Ammon's horn (tissue), 1 donor: ENCODE data around the gene EXOSC10.
"Not testable (repeated sequence)": the region's sequence is repeated elsewhere in the genome, so short reads cannot be mapped to it uniquely, and the experiment has no call there.

ENCODE experiments used
- DNase-seq: peaks from one replicate; pipeline ENCODE4 v3.0.0-alpha.2; 2016; ENCODE audit warnings: low spot score

EXOSC10 gene

DNA sequence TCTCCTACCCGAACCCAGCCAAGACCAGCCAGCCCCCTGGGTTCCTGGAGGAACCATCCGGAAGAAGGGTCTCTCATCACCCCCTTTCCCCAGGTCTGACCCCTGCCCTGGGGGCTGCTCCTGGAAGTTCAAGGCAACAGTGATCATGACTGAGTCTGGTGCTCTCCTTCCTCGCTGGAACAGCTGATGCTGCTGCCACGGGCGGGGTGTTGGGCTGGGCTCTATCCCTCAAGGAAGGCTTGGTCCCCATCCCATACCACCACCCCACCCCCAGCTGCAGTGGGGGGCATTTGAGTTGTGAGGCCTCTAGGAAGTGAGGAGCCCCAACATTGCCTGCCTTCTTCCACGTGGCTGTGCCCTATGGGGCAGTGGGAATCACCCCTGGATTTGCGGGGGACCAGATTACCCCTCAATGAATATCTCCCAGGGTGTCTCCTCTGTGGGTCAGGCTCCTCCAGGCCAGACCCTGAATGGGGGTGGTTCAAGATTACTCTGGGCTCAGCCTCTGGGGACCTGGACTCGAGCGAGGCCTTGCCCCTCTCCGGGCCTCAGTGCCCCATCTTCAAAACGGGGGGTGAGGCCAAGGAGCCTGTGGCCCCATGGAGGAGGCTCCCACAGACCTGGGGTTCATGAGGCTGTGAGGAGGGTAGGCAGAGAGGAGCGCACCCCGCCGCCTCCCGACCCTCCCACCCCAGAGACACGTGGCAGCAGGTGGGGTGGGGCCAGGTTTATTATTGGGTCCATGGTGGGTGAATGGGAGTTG is 55.4 kb downstream of the EXOSC10 start:
- no peak for DNase-seq

GRCh38 chr1:11042995-11043874 is 56.4 kb downstream of the EXOSC10 start:
- no peak for DNase-seq

DNA sequence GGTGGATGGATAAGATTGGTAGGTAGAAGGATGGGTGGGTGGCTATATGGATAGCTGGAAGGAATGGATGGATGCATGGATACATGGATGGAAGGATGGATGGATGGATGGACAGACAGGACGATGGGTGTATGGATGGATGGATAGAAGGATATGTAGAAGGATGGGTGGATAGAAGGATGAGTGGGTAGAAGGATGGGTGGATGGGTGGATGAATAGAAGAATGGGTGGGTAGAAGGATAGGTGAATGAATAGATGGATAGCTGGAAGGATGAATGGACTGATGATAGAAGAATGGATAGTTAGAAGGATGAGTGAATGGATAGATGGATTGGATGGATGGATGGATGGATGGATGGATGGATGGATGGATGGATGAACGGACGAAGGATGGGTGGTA is 57.6 kb downstream of the EXOSC10 start:
- DNase-seq, result no peak

- no peak for DNase-seq
These were observed 58.6 kb downstream of the EXOSC10 start for GRCh38 chr1:11041048-11041447.

DNA sequence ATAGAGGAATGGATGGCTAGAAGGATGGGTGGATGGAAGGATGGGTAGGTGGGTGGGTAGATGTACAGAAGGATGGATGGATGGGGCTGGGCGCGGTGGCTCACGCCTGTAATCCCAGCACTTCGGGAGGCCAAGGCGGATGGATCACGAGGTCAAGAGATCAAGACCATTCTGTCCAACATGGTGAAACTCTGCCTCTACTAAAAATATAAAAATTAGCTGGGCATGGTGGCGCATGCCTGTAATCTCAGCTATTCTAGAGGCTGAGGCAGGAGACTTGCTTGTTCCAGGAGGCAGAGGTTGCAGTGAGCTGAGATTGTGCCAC is 59.6 kb downstream of the EXOSC10 start:
- not testable (repeated sequence) for DNase-seq

DNA sequence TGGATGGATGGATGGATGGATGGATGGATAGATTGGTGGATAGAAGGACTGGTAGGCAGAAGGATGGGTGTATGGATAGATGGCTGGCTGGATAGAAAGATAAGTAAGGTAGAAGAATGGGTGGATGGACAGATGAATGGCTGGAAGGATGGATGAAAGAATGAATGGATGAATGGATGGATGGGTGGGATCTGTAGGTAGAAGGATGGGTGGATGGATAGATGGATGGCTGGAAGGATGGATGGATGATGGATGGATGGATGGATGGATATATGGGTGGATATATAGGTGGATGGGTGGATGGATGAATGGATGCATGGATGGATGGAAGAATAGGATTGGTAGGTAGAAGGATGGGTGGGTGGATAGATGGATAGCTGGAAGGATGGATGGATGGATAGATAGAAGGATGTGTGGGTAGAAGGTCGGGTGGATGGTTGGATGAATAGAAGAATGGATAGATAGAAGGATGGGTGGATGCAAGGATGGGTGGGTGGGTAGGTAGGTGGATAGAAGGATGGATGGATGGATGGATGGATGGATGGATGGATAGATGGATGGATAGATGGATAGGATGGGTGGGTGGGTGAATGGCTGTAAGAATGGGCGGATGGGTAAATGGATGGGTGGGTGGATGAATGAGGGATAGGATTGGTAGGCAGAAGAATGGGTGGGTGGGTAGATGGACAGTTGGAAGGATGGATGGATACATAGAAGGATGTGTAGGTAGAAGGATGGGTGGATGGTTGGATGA is 60.1 kb downstream of the EXOSC10 start:
- no peak for DNase-seq

- DNase-seq, result peak; percentile 97
These were observed 61.9 kb downstream of the EXOSC10 start for GRCh38 chr1:11037740-11038182.

GRCh38 chr1:11037019-11037739 is 62.5 kb downstream of the EXOSC10 start:
- DNase-seq, result not testable (repeated sequence)

GRCh38 chr1:11031624-11032262 is 67.9 kb downstream of the EXOSC10 start:
- DNase-seq, result no peak

DNA sequence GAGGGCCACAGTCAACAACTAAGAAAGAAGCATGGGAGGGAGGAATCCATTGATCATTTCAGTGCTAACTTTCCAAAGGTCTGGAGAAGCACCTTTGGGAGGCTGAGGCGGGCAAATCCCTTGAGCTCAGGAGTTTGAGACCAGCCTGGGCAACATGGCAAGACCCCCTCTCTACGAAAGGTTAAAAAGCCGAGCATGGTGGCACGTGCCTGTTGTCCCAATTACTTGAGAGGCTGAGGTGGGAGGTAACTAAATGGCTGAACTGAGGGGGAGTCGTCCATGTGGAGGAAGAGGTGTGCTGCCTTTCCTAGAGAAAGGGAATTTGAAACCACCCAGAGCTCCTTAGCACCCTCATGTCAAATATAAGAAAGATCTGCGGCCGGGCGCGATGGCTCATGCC is 68.8 kb downstream of the EXOSC10 start:
- DNase-seq, result no peak

DNA sequence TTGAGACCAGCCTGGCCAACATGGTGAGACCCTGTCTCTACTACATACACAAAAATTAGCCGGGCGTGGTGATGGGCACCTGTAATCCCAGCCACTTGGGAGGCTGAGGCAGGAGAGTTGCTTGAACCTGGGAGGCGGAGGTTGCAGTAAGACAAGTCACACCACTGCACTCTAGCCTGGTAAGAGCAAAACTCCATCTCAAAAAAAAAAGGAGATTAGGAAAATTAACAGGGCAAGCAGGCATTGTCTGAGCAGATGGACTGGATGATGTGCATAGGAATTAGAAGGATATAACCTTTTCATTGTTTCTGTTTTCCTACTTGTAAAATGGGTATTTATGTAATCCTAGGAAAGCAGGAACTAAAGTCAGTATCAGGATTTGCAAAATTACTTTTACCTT is 71.7 kb downstream of the EXOSC10 start:
- DNase-seq, result no peak

- DNase-seq, result no peak
These were observed 72.4 kb downstream of the EXOSC10 start for GRCh38 chr1:11027316-11027715.

DNA sequence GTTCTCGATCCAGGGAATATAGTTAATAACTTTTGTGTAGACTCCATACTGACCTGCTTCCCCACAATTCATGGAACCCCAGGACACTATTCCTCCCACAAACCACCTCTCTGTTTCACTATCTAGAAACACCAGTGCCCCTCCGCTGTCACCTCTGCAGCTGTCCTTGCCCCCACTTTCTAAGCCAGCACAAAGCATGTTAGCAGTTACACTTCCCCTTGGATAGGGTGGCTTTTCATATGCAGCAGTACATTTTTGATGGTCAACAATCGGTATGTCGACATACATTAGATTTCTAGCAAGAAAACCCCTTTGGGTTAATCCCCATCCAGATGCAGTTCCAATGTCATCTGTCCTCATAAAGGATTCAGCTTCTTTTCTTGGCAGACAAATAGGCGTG is 72.8 kb downstream of the EXOSC10 start:
- no peak for DNase-seq

DNA sequence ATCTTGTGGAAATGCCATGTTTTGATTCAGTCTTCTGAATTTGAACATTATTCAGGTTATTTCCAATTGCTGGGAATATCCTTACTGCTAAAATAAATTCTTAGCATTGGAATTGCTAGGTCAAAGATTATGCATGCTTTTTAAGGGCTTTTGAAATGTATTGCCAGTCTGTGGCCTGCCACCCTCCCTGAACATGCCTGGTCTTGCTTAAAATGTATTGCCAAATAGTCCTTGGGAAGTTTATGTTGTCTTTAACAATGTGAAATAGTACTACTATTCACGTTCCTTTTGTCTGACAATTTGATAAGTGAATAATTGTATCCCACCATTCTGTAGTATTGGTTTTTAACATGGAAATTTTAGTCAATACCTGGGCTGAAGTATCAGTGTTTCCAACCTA is 73.6 kb downstream of the EXOSC10 start:
- DNase-seq, result no peak

GRCh38 chr1:11025618-11026017 is 74.1 kb downstream of the EXOSC10 start:
- no peak for DNase-seq

DNA sequence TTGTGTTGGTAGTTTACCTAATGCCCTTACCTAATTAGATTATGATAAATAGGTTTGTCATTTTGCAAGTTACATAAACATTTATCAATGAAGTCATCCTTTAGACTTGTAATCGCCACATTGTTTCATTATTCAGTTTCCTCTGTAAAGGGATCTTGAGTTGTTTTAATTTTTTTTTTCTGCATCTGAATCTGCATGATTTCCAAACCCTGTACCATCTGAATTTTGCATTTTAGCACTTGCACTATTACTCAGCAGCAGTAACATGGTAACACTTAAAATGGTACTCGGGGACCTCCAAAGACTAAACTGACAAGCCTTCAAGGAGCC is 74.8 kb downstream of the EXOSC10 start:
- DNase-seq, result no peak

DNA sequence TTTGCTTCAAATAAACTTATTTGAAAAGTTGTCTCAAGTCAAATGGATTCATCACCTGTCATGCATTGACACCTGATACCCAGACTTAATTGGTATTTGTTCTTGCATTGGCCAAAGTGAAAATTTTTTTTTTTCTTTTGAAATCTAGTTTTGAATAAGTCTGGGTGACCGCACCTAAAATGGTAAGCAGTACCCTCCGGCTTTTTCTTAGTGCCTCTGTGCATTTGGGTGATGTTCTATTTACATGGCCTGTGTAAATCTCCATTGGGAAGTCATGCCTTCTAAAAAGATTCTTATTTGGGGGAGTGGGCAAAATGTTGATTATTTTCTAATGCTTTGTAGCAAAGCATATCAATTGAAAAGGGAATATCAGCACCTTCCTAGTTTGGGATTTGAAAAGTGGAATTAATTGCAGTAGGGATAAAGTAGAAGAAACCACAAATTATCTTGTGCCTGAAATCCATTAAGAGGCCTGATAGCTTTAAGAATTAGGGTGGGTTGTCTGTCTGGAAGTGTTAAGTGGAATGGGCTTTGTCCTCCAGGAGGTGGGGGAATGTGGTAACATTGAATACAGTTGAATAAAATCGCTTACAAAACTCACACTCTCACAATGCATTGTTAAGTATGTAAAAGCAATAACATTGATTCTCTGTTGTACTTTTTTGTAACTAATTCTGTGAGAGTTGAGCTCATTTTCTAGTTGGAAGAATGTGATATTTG is 75.4 kb downstream of the EXOSC10 start:
- DNase-seq, result no peak

DNA sequence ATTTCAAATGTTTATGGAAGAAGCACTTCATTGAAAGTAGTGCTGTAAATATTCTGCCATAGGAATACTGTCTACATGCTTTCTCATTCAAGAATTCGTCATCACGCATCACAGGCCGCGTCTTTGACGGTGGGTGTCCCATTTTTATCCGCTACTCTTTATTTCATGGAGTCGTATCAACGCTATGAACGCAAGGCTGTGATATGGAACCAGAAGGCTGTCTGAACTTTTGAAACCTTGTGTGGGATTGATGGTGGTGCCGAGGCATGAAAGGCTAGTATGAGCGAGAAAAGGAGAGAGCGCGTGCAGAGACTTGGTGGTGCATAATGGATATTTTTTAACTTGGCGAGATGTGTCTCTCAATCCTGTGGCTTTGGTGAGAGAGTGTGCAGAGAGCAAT is 76.5 kb downstream of the EXOSC10 start:
- DNase-seq, result no peak

DNA sequence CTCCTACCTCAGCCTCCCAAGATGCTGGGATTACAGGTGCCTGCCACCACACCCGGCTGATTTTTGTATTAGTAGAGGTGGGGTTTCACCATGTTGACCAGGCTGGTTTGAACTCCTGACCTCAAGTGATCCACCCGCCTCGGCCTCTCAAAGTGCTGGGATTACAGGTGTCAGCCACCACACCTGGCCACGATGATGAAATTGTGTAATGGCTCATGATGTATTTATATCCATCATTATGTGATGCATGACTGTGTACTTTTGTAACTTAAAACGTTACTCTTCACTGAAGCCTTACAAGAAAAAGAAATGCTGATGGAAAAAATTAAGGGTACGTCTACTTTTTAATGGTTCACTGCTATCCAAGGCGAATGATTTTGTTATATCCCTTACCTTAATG is 79.7 kb downstream of the EXOSC10 start:
- no peak for DNase-seq

DNA sequence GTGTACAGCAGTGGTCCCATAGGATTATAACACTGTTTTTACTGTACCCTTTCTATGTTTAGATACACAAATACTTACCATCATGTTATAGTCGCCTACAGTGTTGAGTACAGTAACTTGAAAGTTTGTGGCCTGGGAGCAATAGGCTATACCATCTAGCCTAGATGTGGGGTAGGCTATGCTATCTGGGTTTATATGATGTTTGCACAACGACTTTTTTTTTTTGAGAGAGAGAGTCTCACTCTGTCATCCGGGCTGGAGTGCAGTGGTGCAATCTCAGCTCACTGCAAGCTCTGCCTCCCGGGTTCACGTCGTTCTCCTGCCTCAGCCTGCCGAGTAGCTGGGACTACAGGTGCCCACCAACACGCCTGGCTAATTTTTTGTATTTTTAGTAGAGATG is 80.3 kb downstream of the EXOSC10 start:
- DNase-seq, result not testable (repeated sequence)
